ENCODE results near the gene HECW1.

HECW1 gene

DNA sequence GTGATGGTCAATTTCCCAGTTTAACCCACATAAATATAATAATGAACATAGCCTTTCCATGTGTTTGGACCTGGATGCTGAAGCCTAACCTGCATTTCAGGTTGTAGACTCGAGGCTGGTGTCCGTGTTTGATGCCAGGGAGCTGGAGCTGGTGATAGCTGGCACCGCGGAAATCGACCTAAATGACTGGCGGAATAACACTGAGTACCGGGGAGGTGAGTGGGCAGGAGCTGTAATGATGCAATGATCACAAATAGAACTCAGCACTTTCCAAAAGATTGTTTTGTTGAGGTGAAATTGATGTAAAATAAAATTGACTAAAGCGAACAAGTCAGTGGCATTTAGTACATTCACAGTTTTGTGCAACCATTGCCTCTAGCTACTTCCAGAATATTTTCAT is 439.7 kb downstream of the HECW1 start:
- ATAC-seq, result no peak
- TF ChIP-seq ZNF565 (CRISPR knock-in tag; conservative IDR thresholded peaks at IDR 0.05; ENCODE audit: low read depth), result no peak
- TF ChIP-seq CREB5 (CRISPR knock-in tag; IDR thresholded peaks at IDR 0.05; ENCODE audit: low read depth), result no peak
- TF ChIP-seq, protein P1, sequence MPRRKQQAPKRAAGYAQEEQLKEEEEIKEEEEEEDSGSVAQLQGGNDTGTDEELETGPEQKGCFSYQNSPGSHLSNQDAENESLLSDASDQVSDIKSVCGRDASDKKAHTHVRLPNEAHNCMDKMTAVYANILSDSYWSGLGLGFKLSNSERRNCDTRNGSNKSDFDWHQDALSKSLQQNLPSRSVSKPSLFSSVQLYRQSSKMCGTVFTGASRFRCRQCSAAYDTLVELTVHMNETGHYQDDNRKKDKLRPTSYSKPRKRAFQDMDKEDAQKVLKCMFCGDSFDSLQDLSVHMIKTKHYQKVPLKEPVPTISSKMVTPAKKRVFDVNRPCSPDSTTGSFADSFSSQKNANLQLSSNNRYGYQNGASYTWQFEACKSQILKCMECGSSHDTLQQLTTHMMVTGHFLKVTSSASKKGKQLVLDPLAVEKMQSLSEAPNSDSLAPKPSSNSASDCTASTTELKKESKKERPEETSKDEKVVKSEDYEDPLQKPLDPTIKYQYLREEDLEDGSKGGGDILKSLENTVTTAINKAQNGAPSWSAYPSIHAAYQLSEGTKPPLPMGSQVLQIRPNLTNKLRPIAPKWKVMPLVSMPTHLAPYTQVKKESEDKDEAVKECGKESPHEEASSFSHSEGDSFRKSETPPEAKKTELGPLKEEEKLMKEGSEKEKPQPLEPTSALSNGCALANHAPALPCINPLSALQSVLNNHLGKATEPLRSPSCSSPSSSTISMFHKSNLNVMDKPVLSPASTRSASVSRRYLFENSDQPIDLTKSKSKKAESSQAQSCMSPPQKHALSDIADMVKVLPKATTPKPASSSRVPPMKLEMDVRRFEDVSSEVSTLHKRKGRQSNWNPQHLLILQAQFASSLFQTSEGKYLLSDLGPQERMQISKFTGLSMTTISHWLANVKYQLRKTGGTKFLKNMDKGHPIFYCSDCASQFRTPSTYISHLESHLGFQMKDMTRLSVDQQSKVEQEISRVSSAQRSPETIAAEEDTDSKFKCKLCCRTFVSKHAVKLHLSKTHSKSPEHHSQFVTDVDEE (CRISPR knock-in tag; IDR thresholded peaks at IDR 0.05), result no peak
- no peak for TF ChIP-seq PPARA (CRISPR knock-in tag; IDR thresholded peaks at IDR 0.05; ENCODE audit: borderline replicate concordance)
- no peak for TF ChIP-seq ESRRG (CRISPR knock-in tag; IDR thresholded peaks at IDR 0.05)
- no peak for TF ChIP-seq SNAI2 (CRISPR knock-in tag; IDR thresholded peaks at IDR 0.05)
- no peak for TF ChIP-seq BACH2 (CRISPR knock-in tag; IDR thresholded peaks at IDR 0.05; ENCODE audit: borderline replicate concordance)
- TF ChIP-seq RARB (CRISPR knock-in tag; IDR thresholded peaks at IDR 0.05), result no peak
- no peak for TF ChIP-seq ZC3H10 (CRISPR knock-in tag; IDR thresholded peaks at IDR 0.05)
- TF ChIP-seq TOX (CRISPR knock-in tag; IDR thresholded peaks at IDR 0.05; ENCODE audit: borderline replicate concordance), result no peak
- no peak for TF ChIP-seq CSDC2 (CRISPR knock-in tag; IDR thresholded peaks at IDR 0.05)
- TF ChIP-seq GLIS3 (CRISPR knock-in tag; IDR thresholded peaks at IDR 0.05), result no peak
- no peak for TF ChIP-seq ARNTL (CRISPR knock-in tag; IDR thresholded peaks at IDR 0.05; ENCODE audit: borderline replicate concordance, low read depth)
- TF ChIP-seq OSR1 (CRISPR knock-in tag; IDR thresholded peaks at IDR 0.05), result no peak
- no peak for TF ChIP-seq ZFP30 (CRISPR knock-in tag; IDR thresholded peaks at IDR 0.05)
- no peak for TF ChIP-seq CSRNP3 (CRISPR knock-in tag; IDR thresholded peaks at IDR 0.05)
- TF ChIP-seq, protein P2, sequence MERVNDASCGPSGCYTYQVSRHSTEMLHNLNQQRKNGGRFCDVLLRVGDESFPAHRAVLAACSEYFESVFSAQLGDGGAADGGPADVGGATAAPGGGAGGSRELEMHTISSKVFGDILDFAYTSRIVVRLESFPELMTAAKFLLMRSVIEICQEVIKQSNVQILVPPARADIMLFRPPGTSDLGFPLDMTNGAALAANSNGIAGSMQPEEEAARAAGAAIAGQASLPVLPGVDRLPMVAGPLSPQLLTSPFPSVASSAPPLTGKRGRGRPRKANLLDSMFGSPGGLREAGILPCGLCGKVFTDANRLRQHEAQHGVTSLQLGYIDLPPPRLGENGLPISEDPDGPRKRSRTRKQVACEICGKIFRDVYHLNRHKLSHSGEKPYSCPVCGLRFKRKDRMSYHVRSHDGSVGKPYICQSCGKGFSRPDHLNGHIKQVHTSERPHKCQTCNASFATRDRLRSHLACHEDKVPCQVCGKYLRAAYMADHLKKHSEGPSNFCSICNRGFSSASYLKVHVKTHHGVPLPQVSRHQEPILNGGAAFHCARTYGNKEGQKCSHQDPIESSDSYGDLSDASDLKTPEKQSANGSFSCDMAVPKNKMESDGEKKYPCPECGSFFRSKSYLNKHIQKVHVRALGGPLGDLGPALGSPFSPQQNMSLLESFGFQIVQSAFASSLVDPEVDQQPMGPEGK (CRISPR knock-in tag; IDR thresholded peaks at IDR 0.05; ENCODE audit: borderline replicate concordance), result no peak
- TF ChIP-seq, protein P3, sequence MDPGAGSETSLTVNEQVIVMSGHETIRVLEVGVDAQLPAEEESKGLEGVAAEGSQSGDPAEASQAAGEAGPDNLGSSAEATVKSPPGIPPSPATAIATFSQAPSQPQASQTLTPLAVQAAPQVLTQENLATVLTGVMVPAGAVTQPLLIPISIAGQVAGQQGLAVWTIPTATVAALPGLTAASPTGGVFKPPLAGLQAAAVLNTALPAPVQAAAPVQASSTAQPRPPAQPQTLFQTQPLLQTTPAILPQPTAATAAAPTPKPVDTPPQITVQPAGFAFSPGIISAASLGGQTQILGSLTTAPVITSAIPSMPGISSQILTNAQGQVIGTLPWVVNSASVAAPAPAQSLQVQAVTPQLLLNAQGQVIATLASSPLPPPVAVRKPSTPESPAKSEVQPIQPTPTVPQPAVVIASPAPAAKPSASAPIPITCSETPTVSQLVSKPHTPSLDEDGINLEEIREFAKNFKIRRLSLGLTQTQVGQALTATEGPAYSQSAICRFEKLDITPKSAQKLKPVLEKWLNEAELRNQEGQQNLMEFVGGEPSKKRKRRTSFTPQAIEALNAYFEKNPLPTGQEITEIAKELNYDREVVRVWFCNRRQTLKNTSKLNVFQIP (CRISPR knock-in tag; IDR thresholded peaks at IDR 0.05; ENCODE audit: borderline replicate concordance, low read depth), result no peak

- TF ChIP-seq ZNF70 (CRISPR knock-in tag; IDR thresholded peaks at IDR 0.05), result no peak
- ATAC-seq, result peak; percentile 27; the same call in 2 of the 3 replicates
Observed at GRCh38 chr7:43553999-43554398, 441.6 kb downstream of the HECW1 start.

DNA sequence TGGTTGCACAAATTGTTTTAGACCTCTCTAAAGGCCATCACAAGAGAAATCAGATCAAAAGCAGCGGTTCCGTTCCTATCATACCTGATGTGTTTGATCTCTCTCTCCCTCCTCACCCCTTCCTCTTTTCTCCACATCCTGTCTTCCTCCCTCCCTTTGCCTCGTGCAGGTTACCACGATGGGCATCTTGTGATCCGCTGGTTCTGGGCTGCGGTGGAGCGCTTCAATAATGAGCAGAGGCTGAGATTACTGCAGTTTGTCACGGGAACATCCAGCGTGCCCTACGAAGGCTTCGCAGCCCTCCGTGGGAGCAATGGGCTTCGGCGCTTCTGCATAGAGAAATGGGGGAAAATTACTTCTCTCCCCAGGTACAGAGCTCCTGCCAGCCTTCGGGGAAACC is 442.0 kb downstream of the HECW1 start:
- TF ChIP-seq PPARA (CRISPR knock-in tag; IDR thresholded peaks at IDR 0.05; ENCODE audit: borderline replicate concordance) (no peak), TCF4 (CRISPR knock-in tag; IDR thresholded peaks at IDR 0.05; ENCODE audit: borderline replicate concordance) (no peak), ZC3H10 (CRISPR knock-in tag; IDR thresholded peaks at IDR 0.05) (no peak), RARB (CRISPR knock-in tag; IDR thresholded peaks at IDR 0.05) (no peak), OSR1 (CRISPR knock-in tag; IDR thresholded peaks at IDR 0.05) (no peak), CREB5 (CRISPR knock-in tag; IDR thresholded peaks at IDR 0.05; ENCODE audit: low read depth) (no peak)
- TF ChIP-seq, protein P2 (CRISPR knock-in tag; IDR thresholded peaks at IDR 0.05; ENCODE audit: borderline replicate concordance), result no peak
- no peak for ATAC-seq

Data from SK-N-SH treated with all-trans-retinoic acid at 6 μM for 48 hours (cell line).